ENCODE results near the gene NPDC1. TPM values are rescaled to one million over a fixed set of nuclear protein-coding genes. Genes with fewer than 3 reads are reported as not detected.

Gene NPDC1
- total and polyA plus RNA-seq, 5 donors, result 68.3 to 81.0 (median 71.2) TPM

GRCh38 chr9:137073992-137074399 lies 28.0 kb upstream of the NPDC1 start:
- Histone ChIP-seq H3K27me3 (ENCODE audit: control insufficient read depth, insufficient read depth) (no peaks in the 10 kb centered on the region), H3K27ac (ENCODE audit: low read length) (no peak overlapping the region), H3K4me3 (ENCODE audit: low read length) (no peak overlapping the region), H3K4me1 (ENCODE audit: control insufficient read depth, insufficient read depth, low read length) (no peaks in the 10 kb centered on the region), H3K9me3 (ENCODE audit: control insufficient read depth, low read length) (no peaks in the 10 kb centered on the region)
- intact Hi-C loops (cut with DNase I), result no loop called here
- WGBS, result 88% methylated on average over 8 of the region's 8 CpGs
- DNase-seq (peak in 1 of 3 donors; percentile 16), ATAC-seq (no peak)

GRCh38 chr9:137071282-137071681 lies 25.3 kb upstream of the NPDC1 start:
- no peaks in the 10 kb centered on the region for H3K27me3 ChIP-seq (ENCODE audit: control insufficient read depth, insufficient read depth)
- H3K4me3 ChIP-seq (ENCODE audit: low read length), result no peak overlapping the region
- no peak overlapping the region for H3K27ac ChIP-seq (ENCODE audit: low read length)
- DNase-seq, result peak in 2 of 3 donors; percentile 47 to 52
- 93% methylated on average over 2 of the region's 2 CpGs for WGBS
- intact Hi-C loops (cut with DNase I), result no loop called here
- H3K4me1 ChIP-seq (ENCODE audit: control insufficient read depth, insufficient read depth, low read length), result no peaks in the 10 kb centered on the region
- no peaks in the 10 kb centered on the region for H3K9me3 ChIP-seq (ENCODE audit: control insufficient read depth, low read length)
- peak in 1 of 2 donors; percentile 1 for ATAC-seq

GRCh38 chr9:137070906-137071275 lies 24.9 kb upstream of the NPDC1 start:
- intact Hi-C loops (cut with DNase I), result no loop called here
- no peaks in the 10 kb centered on the region for H3K9me3 ChIP-seq (ENCODE audit: control insufficient read depth, low read length)
- H3K4me3 ChIP-seq (ENCODE audit: low read length), result peak overlapping the region; percentile 48
- H3K27ac ChIP-seq (ENCODE audit: low read length), result peak overlapping the region; percentile 49
- H3K27me3 ChIP-seq (ENCODE audit: control insufficient read depth, insufficient read depth), result no peaks in the 10 kb centered on the region
- DNase-seq (peak; percentile 67 to 89 (median 87)), ATAC-seq (peak; percentile 42 to 47)
- 13% methylated on average over 6 of the region's 6 CpGs for WGBS
- H3K4me1 ChIP-seq (ENCODE audit: control insufficient read depth, insufficient read depth, low read length), result no peaks in the 10 kb centered on the region

GRCh38 chr9:137070201-137070905 lies 24.4 kb upstream of the NPDC1 start, which contains the start of gene SAPCD2:
SAPCD2 (minus strand) TSS chr9:137070557; CDS start chr9:137070460, 97 bp downstream.
- ATAC-seq, result peak; percentile 92 to 94
- intact Hi-C loops (cut with DNase I), result no loop called here
- peak within 1 kb of the TSS; percentile 49 for H3K27ac ChIP-seq (ENCODE audit: low read length)

GRCh38 chr9:137069508-137070091 lies 23.6 kb upstream of the NPDC1 start:
- no peak overlapping the region for H3K27ac ChIP-seq (ENCODE audit: low read length)
- ATAC-seq (no peak), DNase-seq (peak in 2 of 3 donors; percentile 50 to 61)
- H3K4me1 ChIP-seq (ENCODE audit: control insufficient read depth, insufficient read depth, low read length), result no peaks in the 10 kb centered on the region
- no peaks in the 10 kb centered on the region for H3K27me3 ChIP-seq (ENCODE audit: control insufficient read depth, insufficient read depth)
- intact Hi-C loops (cut with DNase I), result loop anchor here in 1 of 4 donors (10.0 kb wide), 1 partner anchor 285 kb away; no protein-coding TSS in a partner anchor
- 7% methylated on average over 52 of the region's 52 CpGs for WGBS
- H3K9me3 ChIP-seq (ENCODE audit: control insufficient read depth, low read length), result no peaks in the 10 kb centered on the region
- no peak overlapping the region for H3K4me3 ChIP-seq (ENCODE audit: low read length)

More at GRCh38 chr9:137070201-137070905, 24.4 kb upstream of the NPDC1 start, which contains the start of gene SAPCD2:
- no peaks in the 10 kb centered on the region for H3K4me1 ChIP-seq (ENCODE audit: control insufficient read depth, insufficient read depth, low read length)
- no peaks in the 10 kb centered on the region for H3K27me3 ChIP-seq (ENCODE audit: control insufficient read depth, insufficient read depth)
- DNase-seq, result peak; percentile 90 to 96 (median 95)
- under 1% methylated on average over 74 of the region's 74 CpGs for WGBS
- H3K4me3 ChIP-seq (ENCODE audit: low read length), result peak within 1 kb of the TSS; percentile 48
- no peaks in the 10 kb centered on the region for H3K9me3 ChIP-seq (ENCODE audit: control insufficient read depth, low read length)

GRCh38 chr9:137068539-137069507 lies 22.8 kb upstream of the NPDC1 start:
- WGBS, result 90% methylated on average over 17 of the region's 17 CpGs
- H3K27me3 ChIP-seq (ENCODE audit: control insufficient read depth, insufficient read depth), result no peaks in the 10 kb centered on the region
- ATAC-seq, result no peak
- no peaks in the 10 kb centered on the region for H3K4me1 ChIP-seq (ENCODE audit: control insufficient read depth, insufficient read depth, low read length)
- intact Hi-C loops (cut with DNase I), result loop anchor here in 1 of 4 donors (10.0 kb wide), 1 partner anchor 284 kb away; no protein-coding TSS in a partner anchor
- no peaks in the 10 kb centered on the region for H3K9me3 ChIP-seq (ENCODE audit: control insufficient read depth, low read length)
- no peak overlapping the region for H3K4me3 ChIP-seq (ENCODE audit: low read length)
- peak in 2 of 3 donors; percentile 29 to 55 for DNase-seq
- H3K27ac ChIP-seq (ENCODE audit: low read length), result no peak overlapping the region

GRCh38 chr9:137067860-137068538 lies 22.0 kb upstream of the NPDC1 start:
- H3K27ac ChIP-seq (ENCODE audit: low read length), result no peak overlapping the region
- 56% methylated on average over 12 of the region's 12 CpGs for WGBS
- peak; percentile 75 to 90 (median 89) for DNase-seq
- no peaks in the 10 kb centered on the region for H3K9me3 ChIP-seq (ENCODE audit: control insufficient read depth, low read length)
- ATAC-seq, result peak; percentile 15 to 42
- H3K4me3 ChIP-seq (ENCODE audit: low read length), result no peak overlapping the region
- no peaks in the 10 kb centered on the region for H3K27me3 ChIP-seq (ENCODE audit: control insufficient read depth, insufficient read depth)
- intact Hi-C loops (cut with DNase I), result loop anchor here in 1 of 4 donors (10.0 kb wide), 1 partner anchor 283 kb away; no protein-coding TSS in a partner anchor
- H3K4me1 ChIP-seq (ENCODE audit: control insufficient read depth, insufficient read depth, low read length), result no peaks in the 10 kb centered on the region

GRCh38 chr9:137066096-137066861 lies 20.3 kb upstream of the NPDC1 start:
- DNase-seq, result peak in 2 of 3 donors; percentile 53 to 65

GRCh38 chr9:137065336-137065967 lies 19.5 kb upstream of the NPDC1 start:
- H3K4me3 ChIP-seq (ENCODE audit: low read length), result no peak overlapping the region
- no peak for ATAC-seq
- no peaks in the 10 kb centered on the region for H3K27me3 ChIP-seq (ENCODE audit: control insufficient read depth, insufficient read depth)
- no peaks in the 10 kb centered on the region for H3K4me1 ChIP-seq (ENCODE audit: control insufficient read depth, insufficient read depth, low read length)
- H3K27ac ChIP-seq (ENCODE audit: low read length), result no peak overlapping the region
- peak in 2 of 3 donors; percentile 44 for DNase-seq
- WGBS, result 94% methylated on average over 23 of the region's 23 CpGs
- intact Hi-C loops (cut with DNase I), result loop anchor here in 2 of 4 donors (2.0 to 10.0 kb wide), 2 partner anchors 17 to 281 kb away; no protein-coding TSS in a partner anchor
- H3K9me3 ChIP-seq (ENCODE audit: control insufficient read depth, low read length), result no peaks in the 10 kb centered on the region

More at GRCh38 chr9:137066096-137066861, 20.3 kb upstream of the NPDC1 start:
- WGBS, result 92% methylated on average over 26 of the region's 26 CpGs
- intact Hi-C loops (cut with DNase I), result loop anchor here in 1 of 4 donors (10.0 kb wide), 1 partner anchor 281 kb away; no protein-coding TSS in a partner anchor
- ATAC-seq, result no peak
- no peaks in the 10 kb centered on the region for H3K9me3 ChIP-seq (ENCODE audit: control insufficient read depth, low read length)
- no peak overlapping the region for H3K27ac ChIP-seq (ENCODE audit: low read length)
- no peaks in the 10 kb centered on the region for H3K4me1 ChIP-seq (ENCODE audit: control insufficient read depth, insufficient read depth, low read length)
- no peaks in the 10 kb centered on the region for H3K27me3 ChIP-seq (ENCODE audit: control insufficient read depth, insufficient read depth)
- H3K4me3 ChIP-seq (ENCODE audit: low read length), result no peak overlapping the region

Data from right cardiac atrium (tissue), 5 donors.